Naive thymus-derived CD8-positive, alpha-beta T cell (primary cell): ENCODE data around the gene RAET1E. TPM values are rescaled to one million over a fixed set of nuclear protein-coding genes. Genes with fewer than 3 reads are reported as not detected.

Experiments used
- ATAC-seq, 2 donors: fragments of 150-1000 bp; cut with Tn5 transposase in 1 of 2; sonication (Bioruptor Pico), chemical (Tn5 transposase) in 1 of 2; 1 replicate in 1 of 2; 2 replicates in 1 of 2; pipeline ENCODE4 v1.10.0; 2021; ENCODE audit warnings: mild to moderate bottlenecking in 2 of 2, moderate library complexity in 2 of 2
- POLR2A ChIA-PET: fragments of 350-600 bp; sonication (Branson Sonifier 250); formaldehyde crosslinking; loops from one replicate; lab custom pipeline; 2021; ENCODE audit warnings: antibody characterized with exemption; lab: Charles Lee
- DNase-seq, 10 donors: peaks; one replicate each; pipeline versions ENCODE4 v3.0.0 to v3.0.0-alpha.2; 2020 to 2022
- H3K27ac Mint-ChIP-seq, 10 donors: one replicate each; pipeline ENCODE4 v1.8.0; 2020 to 2022; ENCODE audit warnings: mild to moderate bottlenecking in 10 of 10, mixed read lengths in 10 of 10, moderate library complexity in 4 of 10, inconsistent platforms in 1 of 10
- H3K27me3 Mint-ChIP-seq, 5 donors: one replicate each; pipeline ENCODE4 v1.8.0; 2021 to 2022; ENCODE audit warnings: mixed read lengths in 5 of 5
- H3K36me3 Mint-ChIP-seq, 3 donors: one replicate each; pipeline ENCODE4 v1.8.0; 2020 to 2022; ENCODE audit warnings: mixed read lengths in 3 of 3, mild to moderate bottlenecking in 2 of 3, inconsistent platforms in 1 of 3
- H3K4me1 Mint-ChIP-seq, 4 donors: one replicate each; pipeline ENCODE4 v1.8.0; 2021 to 2022; ENCODE audit warnings: mixed read lengths in 4 of 4
- H3K4me3 Mint-ChIP-seq, 10 donors: one replicate each; pipeline ENCODE4 v1.8.0; 2020 to 2022; ENCODE audit warnings: mild to moderate bottlenecking in 10 of 10, mixed read lengths in 10 of 10, moderate library complexity in 6 of 10, inconsistent platforms in 1 of 10
- H3K9me3 Mint-ChIP-seq, 9 donors: one replicate each; pipeline ENCODE4 v1.8.0; 2020 to 2022; ENCODE audit warnings: mixed read lengths in 9 of 9, mild to moderate bottlenecking in 3 of 9, inconsistent platforms in 1 of 9, moderate library complexity in 1 of 9
- polyA plus RNA-seq, 3 donors: library from polyadenylated mRNA; unstranded; fragments of 300-500 nt; fragmentation: Illumina TruSeq; gene quantifications; one replicate each; pipeline ENCODE4 v1.2.3, GENCODE V29; 2021
- total RNA-seq, 8 experiments: library from RNA in 2 of 8; stranded (reverse) in 2 of 8; gene quantifications; one replicate each; pipeline ENCODE4 v1.2.3 and lab custom pipeline; 2021 to 2026

Gene RAET1E
- total and polyA plus RNA-seq, 5 experiments from 2014 or later = not detected

DNA sequence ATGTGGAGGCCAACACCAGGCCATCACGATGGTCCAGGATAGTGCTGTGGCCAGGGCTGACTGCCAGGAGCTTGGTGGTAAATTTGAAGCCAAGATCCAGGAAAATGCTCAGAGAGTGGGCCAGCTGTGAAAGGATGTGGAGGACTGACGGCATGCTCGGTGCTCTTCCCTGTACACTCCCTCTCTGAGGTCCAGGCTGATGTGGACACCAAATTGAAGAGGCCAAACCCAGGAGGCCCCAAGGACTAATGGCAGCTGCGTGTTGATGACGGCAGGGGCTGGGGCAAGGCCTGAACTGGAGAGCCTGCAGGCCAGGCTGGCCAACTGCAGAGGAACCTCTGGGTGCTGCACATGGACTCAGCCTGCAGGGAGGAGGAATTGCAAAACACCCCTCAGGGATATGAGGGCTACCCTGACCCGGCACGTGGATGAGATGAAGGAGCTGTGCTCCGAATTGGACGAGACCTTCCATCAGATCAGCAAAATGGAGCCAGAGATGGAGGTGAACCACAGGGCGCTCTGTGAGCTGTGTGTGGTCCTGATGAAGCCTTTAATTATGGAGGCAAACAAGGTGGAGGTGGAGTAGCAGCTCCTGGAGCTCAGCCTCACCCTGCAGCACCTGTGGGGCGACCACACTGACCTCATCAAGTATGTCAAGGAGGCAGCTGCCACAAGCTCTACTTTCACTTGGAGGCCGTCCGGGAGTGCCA lies 6.9 kb upstream of the RAET1E start:
- H3K27ac Mint-ChIP-seq = no peak overlapping the region
- POLR2A ChIA-PET = no interaction called here

GRCh38 chr6:149903938-149904611 lies 6.2 kb upstream of the RAET1E start:
- H3K36me3 Mint-ChIP-seq = peaks cover 0 to 12% (median 10%) of the 10 kb centered on the region in 3 donors
- H3K9me3 Mint-ChIP-seq = peaks cover 0 to 19% (median 7%) of the 10 kb centered on the region in 9 donors
- POLR2A ChIA-PET = no interaction called here
- H3K4me3 Mint-ChIP-seq = no peak overlapping the region
- H3K27me3 Mint-ChIP-seq = peaks cover 0 to 16% (median 4%) of the 10 kb centered on the region in 5 donors
- DNase-seq (no peak), ATAC-seq (no peak)
- no peaks in the 10 kb centered on the region for H3K4me1 Mint-ChIP-seq
- H3K27ac Mint-ChIP-seq = no peak overlapping the region

More for the DNA sequence above, 6.9 kb upstream of the RAET1E start:
- no peak for ATAC-seq
- no peak overlapping the region for H3K4me3 Mint-ChIP-seq
- H3K4me1 Mint-ChIP-seq = no peaks in the 10 kb centered on the region
- H3K9me3 Mint-ChIP-seq = peaks cover 0 to 24% (median 10%) of the 10 kb centered on the region in 9 donors
- H3K36me3 Mint-ChIP-seq = peaks cover 0 to 15% (median 12%) of the 10 kb centered on the region in 3 donors
- H3K27me3 Mint-ChIP-seq = peaks cover 0 to 12% (median 1%) of the 10 kb centered on the region in 5 donors
- no peak for DNase-seq

DNA sequence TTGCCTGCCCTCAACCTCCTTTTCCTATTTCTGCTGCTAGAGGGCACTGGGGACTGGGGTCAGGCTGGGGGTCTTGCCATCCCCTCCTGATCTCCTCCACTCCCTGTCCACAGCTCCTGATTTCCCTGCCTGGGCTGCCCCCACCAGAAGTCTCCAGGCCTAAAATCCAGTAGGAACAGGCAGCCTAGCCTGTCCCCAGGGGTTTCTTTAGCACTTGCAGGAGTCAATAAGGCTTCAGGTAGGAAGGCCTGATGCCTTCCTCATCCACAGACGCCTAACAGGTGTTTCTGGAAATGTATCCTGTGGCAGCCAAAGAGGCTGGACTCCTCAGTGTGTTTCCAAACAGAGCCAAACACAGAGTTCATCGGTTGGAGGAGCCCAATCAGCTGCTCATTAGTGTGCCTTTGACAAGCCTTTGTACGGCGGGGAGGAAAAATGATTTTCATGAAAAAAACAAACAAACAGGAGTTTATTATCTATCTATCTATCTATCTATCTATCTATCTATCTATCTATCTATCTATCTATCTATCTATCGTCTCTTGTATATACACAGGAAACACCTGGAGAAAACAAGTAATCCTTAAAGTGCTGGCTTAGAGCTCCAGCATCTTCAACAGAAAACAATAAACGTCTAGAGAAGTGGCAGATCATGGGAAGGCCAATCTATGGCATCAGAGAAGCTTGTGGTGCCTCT lies 3.7 kb upstream of the RAET1E start:
- H3K36me3 Mint-ChIP-seq = no peaks in the 10 kb centered on the region
- no peaks in the 10 kb centered on the region for H3K9me3 Mint-ChIP-seq
- ATAC-seq (no peak), DNase-seq (no peak)
- H3K4me1 Mint-ChIP-seq = peaks cover 0 to 1% (median under 1%) of the 10 kb centered on the region in 4 donors
- peaks cover 0 to 20% (median 4%) of the 10 kb centered on the region in 5 donors for H3K27me3 Mint-ChIP-seq
- POLR2A ChIA-PET = no interaction called here
- H3K27ac Mint-ChIP-seq = no peak overlapping the region
- no peak overlapping the region for H3K4me3 Mint-ChIP-seq

GRCh38 chr6:149900620-149901443 lies 2.9 kb upstream of the RAET1E start:
- Mint-ChIP-seq H3K4me1 (peaks cover 5 to 9% (median 7%) of the 10 kb centered on the region in 4 donors), H3K4me3 (no peak overlapping the region), H3K27ac (peak overlapping the region in 1 of 10 donors; percentile 37), H3K9me3 (no peaks in the 10 kb centered on the region), H3K27me3 (peaks cover 0 to 19% (median 4%) of the 10 kb centered on the region in 5 donors), H3K36me3 (no peaks in the 10 kb centered on the region)
- ATAC-seq (no peak), DNase-seq (no peak)
- POLR2A ChIA-PET = no interaction called here

DNA sequence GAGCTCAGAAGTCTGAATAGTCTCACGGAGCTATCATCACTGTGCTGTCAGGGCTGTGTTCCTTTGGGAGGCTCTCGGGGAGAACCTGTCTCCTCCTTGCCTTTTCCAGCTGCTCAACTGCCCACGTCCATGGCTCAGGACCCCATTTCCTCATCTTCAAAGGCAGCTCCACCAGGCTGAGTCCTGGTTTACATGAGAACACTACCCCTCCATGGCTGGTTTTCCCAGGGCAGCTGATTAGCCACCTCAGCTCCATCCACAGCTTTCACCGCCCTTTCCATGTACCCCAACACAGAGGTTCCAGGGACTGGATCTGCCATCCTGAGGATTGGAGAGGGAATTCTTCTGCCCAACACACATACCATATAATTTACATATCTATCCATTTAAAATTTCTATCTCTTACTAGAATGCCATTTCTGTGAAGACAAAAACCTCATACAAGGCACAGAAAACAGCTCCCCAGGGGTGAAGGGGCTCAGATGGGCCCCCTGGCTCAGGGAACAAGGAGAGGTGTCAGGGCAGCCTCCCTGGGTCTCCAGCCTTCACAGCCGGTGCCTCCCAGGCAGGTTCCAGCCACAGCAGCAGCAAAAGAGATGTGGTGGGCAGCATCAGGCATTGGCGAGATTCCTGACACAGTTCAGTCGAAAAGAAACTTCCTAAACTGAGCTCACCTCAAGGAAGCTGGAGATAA lies 2.2 kb upstream of the RAET1E start:
- Mint-ChIP-seq H3K27me3 (peaks cover 0 to 19% (median 4%) of the 10 kb centered on the region in 5 donors), H3K4me1 (peaks cover 8 to 15% (median 10%) of the 10 kb centered on the region in 4 donors), H3K36me3 (no peaks in the 10 kb centered on the region), H3K27ac (peak overlapping the region in 1 of 10 donors; percentile 37), H3K9me3 (no peaks in the 10 kb centered on the region), H3K4me3 (no peak overlapping the region)
- DNase-seq (no peak), ATAC-seq (no peak)
- POLR2A ChIA-PET = no interaction called here

GRCh38 chr6:149899486-149899885 lies 1.6 kb upstream of the RAET1E start:
- no peak for DNase-seq
- ATAC-seq = no peak
- H3K27ac Mint-ChIP-seq = no peak overlapping the region
- no peaks in the 10 kb centered on the region for H3K36me3 Mint-ChIP-seq
- peaks cover 0 to 17% (median 5%) of the 10 kb centered on the region in 5 donors for H3K27me3 Mint-ChIP-seq
- H3K4me1 Mint-ChIP-seq = peaks cover 9 to 15% (median 11%) of the 10 kb centered on the region in 4 donors
- H3K9me3 Mint-ChIP-seq = no peaks in the 10 kb centered on the region
- H3K4me3 Mint-ChIP-seq = no peak overlapping the region
- POLR2A ChIA-PET = no interaction called here

- H3K27me3 Mint-ChIP-seq = peaks cover 0 to 20% (median 8%) of the 10 kb centered on the region in 5 donors
- no peaks in the 10 kb centered on the region for H3K36me3 Mint-ChIP-seq
- no peak overlapping the region for H3K4me3 Mint-ChIP-seq
- POLR2A ChIA-PET = no interaction called here
- no peaks in the 10 kb centered on the region for H3K9me3 Mint-ChIP-seq
- H3K4me1 Mint-ChIP-seq = peaks cover 9 to 15% (median 11%) of the 10 kb centered on the region in 4 donors
- no peak for DNase-seq
- no peak for ATAC-seq
- no peak overlapping the region for H3K27ac Mint-ChIP-seq
Observed at GRCh38 chr6:149898966-149899365, 1.1 kb upstream of the RAET1E start.

- Mint-ChIP-seq H3K36me3 (no peaks in the 10 kb centered on the region), H3K4me1 (peaks cover 9 to 15% (median 11%) of the 10 kb centered on the region in 4 donors), H3K27ac (peak overlapping the region in 1 of 10 donors; percentile 71), H3K27me3 (peaks cover 0 to 17% (median 8%) of the 10 kb centered on the region in 5 donors), H3K9me3 (no peaks in the 10 kb centered on the region), H3K4me3 (no peak overlapping the region)
- no peak for DNase-seq
- POLR2A ChIA-PET = no interaction called here
- ATAC-seq = no peak
Observed at GRCh38 chr6:149897015-149897697, 757 bp downstream of the RAET1E start.

GRCh38 chr6:149896491-149896890 lies 1.4 kb downstream of the RAET1E start:
- Mint-ChIP-seq H3K4me1 (peaks cover 9 to 15% (median 11%) of the 10 kb centered on the region in 4 donors), H3K4me3 (no peak overlapping the region), H3K9me3 (no peaks in the 10 kb centered on the region), H3K36me3 (no peaks in the 10 kb centered on the region), H3K27ac (peak overlapping the region in 2 of 10 donors; percentile 24 to 29), H3K27me3 (peaks cover 0 to 13% (median 6%) of the 10 kb centered on the region in 5 donors)
- POLR2A ChIA-PET = no interaction called here
- ATAC-seq = peak in 1 of 2 donors; percentile 6
- DNase-seq = no peak

DNA sequence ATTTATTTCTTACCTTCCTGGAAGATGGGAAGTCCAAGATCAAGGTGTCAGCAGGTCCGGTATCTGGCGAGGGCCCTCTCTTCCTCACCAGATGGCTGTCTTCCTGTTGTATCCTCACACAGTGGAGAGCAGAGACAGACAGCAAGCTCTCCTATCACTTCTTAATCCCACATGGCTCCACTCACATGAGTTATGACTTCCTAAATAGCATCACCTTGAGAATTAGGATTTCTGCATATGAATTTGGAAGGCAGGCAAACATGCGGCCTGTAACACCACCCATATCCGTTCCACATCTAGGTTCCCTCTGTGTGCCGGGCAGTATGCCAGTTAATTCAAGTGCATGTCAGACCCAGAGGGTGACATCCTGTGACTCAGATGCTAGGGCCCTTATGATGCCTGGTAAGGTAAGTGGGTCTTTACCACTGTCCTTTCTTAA lies 2.1 kb downstream of the RAET1E start:
- no peaks in the 10 kb centered on the region for H3K36me3 Mint-ChIP-seq
- peaks cover 0 to 13% (median 6%) of the 10 kb centered on the region in 5 donors for H3K27me3 Mint-ChIP-seq
- ATAC-seq (peak; percentile 100), DNase-seq (peak in 9 of 10 donors; percentile 8 to 81 (median 59))
- POLR2A ChIA-PET = interaction anchor here (0.6 kb wide), 1 partner anchor 1478 kb away, joined by 4 read pairs; no protein-coding TSS in a partner anchor
- no peaks in the 10 kb centered on the region for H3K9me3 Mint-ChIP-seq
- peak overlapping the region in 1 of 10 donors; percentile 8 for H3K4me3 Mint-ChIP-seq
- H3K27ac Mint-ChIP-seq = peak overlapping the region in 2 of 10 donors; percentile 14 to 29
- peaks cover 9 to 15% (median 11%) of the 10 kb centered on the region in 4 donors for H3K4me1 Mint-ChIP-seq

GRCh38 chr6:149895048-149895590 lies 2.8 kb downstream of the RAET1E start:
- H3K27ac Mint-ChIP-seq = no peak overlapping the region
- peaks cover 9 to 15% (median 11%) of the 10 kb centered on the region in 4 donors for H3K4me1 Mint-ChIP-seq
- ATAC-seq = no peak
- POLR2A ChIA-PET = no interaction called here
- H3K4me3 Mint-ChIP-seq = no peak overlapping the region
- H3K9me3 Mint-ChIP-seq = no peaks in the 10 kb centered on the region
- H3K36me3 Mint-ChIP-seq = no peaks in the 10 kb centered on the region
- no peak for DNase-seq
- H3K27me3 Mint-ChIP-seq = peaks cover 0 to 13% (median 8%) of the 10 kb centered on the region in 5 donors
